HG03342 (cell line): ENCODE measurements around the gene URI1.

Experiments
- ATAC-seq: cut with Tn5 transposase; IDR thresholded peaks from one replicate; pipeline ENCODE4 v1.9.1; 2021; ENCODE audit warnings: mild to moderate bottlenecking, moderate library complexity; ENCODE audit not compliant: unreplicated experiment

Gene URI1

DNA sequence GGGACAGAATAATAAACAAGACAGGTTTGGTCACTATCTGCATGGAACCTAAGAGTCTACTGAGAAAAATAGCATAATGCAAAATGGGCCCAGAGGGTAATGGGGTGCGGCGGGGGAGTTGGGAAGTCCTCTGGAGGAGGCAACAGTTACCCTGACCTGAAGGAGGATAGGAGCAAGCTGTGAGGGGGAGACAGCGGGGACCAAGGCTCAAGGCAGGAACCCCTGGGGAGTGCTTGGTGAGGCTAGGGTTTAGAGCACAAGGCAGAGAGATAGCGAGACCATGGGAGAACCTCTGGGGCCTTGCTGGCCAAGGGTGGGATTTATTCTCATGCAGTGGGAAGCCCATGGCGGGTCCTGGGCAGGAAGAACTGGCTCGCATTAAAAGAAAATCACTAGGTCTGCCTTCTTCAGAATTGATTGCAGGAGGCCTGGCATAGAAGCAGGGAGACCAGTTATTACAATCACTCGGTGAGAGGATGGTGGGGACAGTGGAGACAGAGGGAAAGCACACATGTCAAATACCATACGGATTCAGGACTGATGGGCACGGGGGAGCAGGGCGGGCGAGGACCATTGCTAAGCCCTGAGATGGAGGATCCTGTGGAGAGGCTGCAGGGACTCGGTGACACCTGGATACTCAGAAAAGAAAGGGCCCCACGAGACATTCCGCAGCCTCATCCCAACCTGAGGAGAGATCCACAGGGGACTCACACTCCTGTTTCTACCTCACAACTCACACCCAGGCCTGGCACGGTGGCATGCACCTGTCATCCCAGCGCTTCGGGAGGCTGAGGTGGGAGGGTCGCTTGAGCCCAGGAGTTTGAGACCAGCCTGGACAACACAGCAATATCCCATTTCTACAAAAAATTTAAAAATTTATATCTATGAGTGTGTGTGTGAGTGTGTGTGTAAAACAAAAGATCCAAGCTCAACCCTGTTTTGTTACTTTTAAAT lies 110.4 kb downstream of the URI1 start:
- ATAC-seq = no peak

DNA sequence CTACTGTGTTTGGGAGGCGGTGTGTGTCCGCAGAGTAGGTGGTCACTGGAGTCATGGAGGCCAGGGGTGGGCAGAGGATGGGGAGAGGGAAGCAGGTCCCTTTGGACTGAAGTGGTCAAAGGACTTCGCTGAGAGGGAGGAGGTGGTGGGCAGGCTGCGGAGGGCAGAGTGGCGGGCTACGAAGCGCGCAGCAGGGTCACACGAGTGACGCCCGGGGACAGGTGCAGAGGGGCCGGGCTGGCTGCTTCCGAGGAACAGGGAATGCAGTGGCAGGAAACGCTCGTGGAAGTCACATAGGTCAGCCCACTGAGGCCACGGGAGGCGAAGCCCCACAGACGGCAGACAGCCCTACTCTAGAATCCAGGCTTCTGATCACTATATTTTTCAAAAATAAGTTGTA lies 111.5 kb downstream of the URI1 start:
- ATAC-seq = no peak

GRCh38 chr19:30054210-30054609 lies 112.2 kb downstream of the URI1 start:
- no peak for ATAC-seq

DNA sequence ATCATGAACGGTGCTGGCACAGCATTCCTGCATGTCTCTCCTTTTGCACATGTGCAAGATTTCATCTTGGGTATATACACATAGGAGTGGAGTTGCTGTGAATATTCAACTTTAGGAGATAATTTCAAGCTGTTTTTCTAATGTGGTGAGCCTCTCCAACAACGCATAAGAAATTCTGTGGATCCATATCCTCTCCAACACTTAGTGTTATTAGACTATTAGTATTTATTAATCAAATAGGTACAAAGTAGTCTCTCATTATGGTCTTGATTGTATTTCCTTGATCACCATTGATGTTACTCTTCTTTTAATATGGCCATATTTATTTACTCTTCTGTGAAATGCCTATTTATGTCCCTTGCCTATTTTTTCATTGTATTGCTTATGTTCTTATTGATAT lies 114.5 kb downstream of the URI1 start:
- no peak for ATAC-seq

- no peak for ATAC-seq
Observed at GRCh38 chr19:30059741-30060457, 117.9 kb downstream of the URI1 start.

- no peak for ATAC-seq
Observed at GRCh38 chr19:30060531-30061222, 118.6 kb downstream of the URI1 start.

DNA sequence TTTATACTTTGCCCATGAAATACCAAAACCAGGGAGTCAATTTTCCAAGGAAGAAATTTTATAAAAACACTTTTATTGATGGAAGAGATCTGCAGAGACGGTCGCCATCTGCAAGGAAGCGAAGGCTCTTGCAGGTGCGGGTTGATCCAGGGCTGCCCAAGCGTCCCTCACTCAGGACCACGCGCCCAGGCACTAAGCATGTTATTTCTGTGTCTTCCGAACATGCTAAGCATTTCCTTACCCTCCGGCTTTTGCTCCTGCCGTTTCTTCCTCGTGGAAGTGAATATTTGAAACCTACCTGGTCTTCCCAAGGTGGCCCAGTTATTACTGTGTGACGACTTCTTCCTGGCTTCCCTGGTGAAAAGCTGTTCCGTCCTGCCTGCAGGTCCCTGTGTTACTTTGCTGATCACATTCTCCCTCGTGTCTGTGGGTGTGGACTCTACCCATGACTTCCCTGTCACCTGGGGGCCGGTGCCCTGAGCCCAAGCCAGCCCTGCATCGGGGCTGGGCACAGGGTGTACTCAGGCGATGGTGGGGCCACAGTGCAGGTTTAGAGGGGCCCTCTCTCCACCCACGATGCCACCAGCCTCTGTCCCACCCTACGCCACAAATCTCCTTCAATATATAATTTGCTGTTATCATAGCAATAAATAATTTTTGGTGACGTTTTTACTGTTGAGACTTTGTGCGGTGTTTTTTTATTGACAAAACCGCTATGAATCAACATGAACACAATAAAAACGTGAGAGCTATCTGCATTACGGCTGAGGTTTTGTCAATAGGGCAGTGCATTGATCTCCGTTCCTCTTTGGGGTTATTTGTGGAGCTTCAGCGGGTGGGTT lies 119.4 kb downstream of the URI1 start:
- no peak for ATAC-seq

DNA sequence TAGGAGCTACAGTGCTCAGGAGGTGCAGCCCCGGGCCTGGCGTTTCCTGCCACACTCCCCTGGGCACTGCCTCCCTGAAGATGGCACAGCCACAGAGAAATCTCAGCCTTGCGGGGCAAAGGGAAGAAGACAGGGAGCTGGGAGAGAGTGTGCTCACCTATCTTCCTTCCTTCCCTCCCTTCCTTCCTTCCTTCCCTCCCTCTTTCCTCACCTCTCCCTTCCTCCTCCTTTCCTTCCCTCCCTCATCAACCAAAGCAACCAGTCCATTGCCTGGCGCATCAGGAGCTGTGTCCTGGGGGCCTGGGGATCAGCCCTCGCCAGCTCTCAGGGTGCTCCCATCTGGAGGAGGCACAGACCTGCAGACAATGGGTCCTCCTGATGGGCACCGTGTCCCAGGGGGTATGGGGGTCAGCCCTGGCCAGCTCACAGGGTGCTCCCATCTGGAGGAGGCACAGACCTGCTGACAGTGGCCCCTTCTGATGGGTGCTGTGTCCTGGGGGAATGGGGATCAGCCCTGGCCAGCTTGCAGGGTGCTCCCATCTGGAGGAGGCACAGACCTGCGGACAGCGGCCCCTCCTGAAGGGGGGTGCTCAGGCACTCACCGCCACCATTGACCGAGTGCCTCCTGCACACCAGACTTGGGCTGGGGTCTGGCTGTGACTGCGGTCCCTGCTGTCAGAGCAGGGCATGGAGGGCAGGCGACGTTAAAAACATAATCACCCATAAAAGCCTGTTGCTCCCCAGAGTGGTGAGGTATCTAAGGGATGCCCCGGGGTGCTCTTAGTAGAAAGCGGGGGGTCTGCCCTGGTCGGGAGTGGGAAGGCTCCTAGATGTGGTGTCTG lies 120.2 kb downstream of the URI1 start:
- no peak for ATAC-seq

DNA sequence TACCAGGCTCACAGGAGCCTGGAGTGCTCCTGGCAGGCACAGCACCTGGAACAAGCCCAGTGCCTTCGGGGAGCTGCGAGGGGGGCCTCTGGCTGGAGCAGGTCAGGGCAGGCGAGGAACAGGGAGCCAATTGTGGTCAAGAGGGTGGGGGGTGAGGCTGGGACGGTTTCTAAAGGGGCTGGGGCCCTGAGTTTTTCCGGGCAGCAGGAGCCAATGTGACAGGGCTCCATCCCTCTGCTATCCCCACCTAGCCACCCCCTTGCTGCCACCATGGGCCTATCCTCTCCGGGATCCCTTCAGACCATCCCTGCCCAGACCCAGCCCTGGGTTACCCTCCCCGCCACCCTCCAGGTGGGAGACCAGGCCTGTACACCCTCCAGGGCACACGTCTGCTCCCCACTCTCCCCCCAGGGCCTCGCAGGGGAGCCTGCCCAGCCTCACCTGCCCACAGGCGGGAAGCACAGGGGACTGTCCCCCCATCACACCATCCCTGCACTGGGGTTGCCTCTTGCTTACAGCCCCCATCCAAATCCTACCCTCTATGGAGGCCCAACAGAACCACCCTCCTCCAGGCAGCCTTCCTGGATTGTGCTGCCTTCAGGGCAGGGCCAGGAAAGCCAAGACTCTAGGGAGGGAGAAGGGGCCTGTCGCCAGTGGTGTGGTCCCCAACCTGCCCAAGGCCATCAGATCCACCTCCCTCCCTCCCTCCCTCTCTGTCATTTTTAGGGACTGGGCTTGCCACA lies 121.0 kb downstream of the URI1 start:
- no peak for ATAC-seq

GRCh38 chr19:30063650-30064347 lies 121.8 kb downstream of the URI1 start:
- no peak for ATAC-seq

DNA sequence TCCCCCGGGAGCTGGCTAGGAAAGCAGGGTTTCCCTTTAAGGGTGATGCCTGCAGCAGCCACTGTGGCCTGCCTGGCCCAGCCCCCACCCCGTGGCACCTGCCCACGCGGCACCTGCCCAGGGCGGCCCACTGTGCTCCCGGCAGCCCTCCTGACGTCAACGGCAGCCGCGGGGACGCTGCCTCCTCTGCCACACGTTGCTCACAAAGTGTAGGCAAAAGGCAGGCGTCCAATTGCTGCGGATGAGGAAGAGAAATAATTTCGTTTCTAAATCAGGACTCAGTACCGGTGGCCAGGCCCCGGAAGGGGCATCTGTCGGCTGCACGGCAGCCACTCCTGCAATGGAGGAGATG lies 122.3 kb downstream of the URI1 start:
- ATAC-seq = no peak

GRCh38 chr19:30064771-30065494 lies 122.9 kb downstream of the URI1 start:
- no peak for ATAC-seq

GRCh38 chr19:30065680-30066606 lies 123.9 kb downstream of the URI1 start:
- no peak for ATAC-seq
